ENCODE measurements around the gene MAMLD1. TPM values are rescaled to one million over a fixed set of nuclear protein-coding genes. Genes with fewer than 3 reads are reported as not detected.

Gene MAMLD1
- total RNA-seq, 4 donors from 2014 or later: 0.20 to 1.2 (median 0.95) TPM; not detected in 1

GRCh38 chrX:150421816-150422215 lies 58.7 kb downstream of the MAMLD1 start:
- DNase-seq: no peak
- intact Hi-C loops (cut with DNase I; ENCODE audit: low total_unique reads) (no loop called here), in situ Hi-C loops (cut with MboI; ENCODE audit: low pct_ligation_motif_present in 1 of 4, low pct_unique_long_range_greater_than_20kb in 1 of 4, low sequenced_read_pairs in 3 of 4) (no loop called here)
- Histone ChIP-seq H3K36me3 (no peaks in the 10 kb centered on the region), H3K9me3 (no peaks in the 10 kb centered on the region), H3K27me3 (no peaks in the 10 kb centered on the region), H3K27ac (no peak overlapping the region), H3K4me3 (no peak overlapping the region), H3K4me1 (no peaks in the 10 kb centered on the region)
- TF ChIP-seq POLR2A (IDR thresholded peaks at IDR 0.05) (no peak), EP300 (IDR thresholded peaks at IDR 0.05; ENCODE audit: low read depth) (no peak), CTCF (IDR thresholded peaks at IDR 0.05) (no peak), POLR2AphosphoS5 (IDR thresholded peaks at IDR 0.05) (no peak)
- WGBS, 2 donors (ENCODE audit: low coverage in 1 of 2): 75% methylated on average over 8 of the region's 8 CpGs; no CpG with 5 or more reads in 1 of the 2 donors

DNA sequence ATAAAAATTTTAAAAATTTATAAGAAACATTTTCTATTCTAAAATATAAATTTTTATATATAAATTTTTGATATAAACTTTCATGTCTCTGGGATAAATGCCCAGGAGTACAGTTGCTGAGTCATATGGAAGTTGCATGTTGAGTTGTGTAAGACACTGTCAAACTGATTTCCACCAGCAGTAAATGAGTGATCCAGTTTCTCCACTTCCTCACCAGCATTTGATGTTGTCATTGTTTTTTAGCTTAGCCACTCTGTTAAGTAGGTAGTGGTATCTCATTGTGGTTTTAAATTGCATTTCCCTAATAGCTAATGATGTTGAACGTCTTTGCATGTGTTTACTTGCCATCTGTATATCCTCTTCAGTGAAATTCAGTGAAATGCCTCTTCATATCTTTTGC lies 66.5 kb downstream of the MAMLD1 start:
- TF ChIP-seq POLR2A (IDR thresholded peaks at IDR 0.05) (no peak), EP300 (IDR thresholded peaks at IDR 0.05; ENCODE audit: low read depth) (no peak), CTCF (IDR thresholded peaks at IDR 0.05) (no peak), POLR2AphosphoS5 (IDR thresholded peaks at IDR 0.05) (no peak)
- WGBS, 2 donors (ENCODE audit: low coverage in 1 of 2): 52 to 67% methylated on average over 1 of the region's 1 CpG
- in situ Hi-C loops (cut with MboI; ENCODE audit: low pct_ligation_motif_present in 1 of 4, low pct_unique_long_range_greater_than_20kb in 1 of 4, low sequenced_read_pairs in 3 of 4): no loop called here
- Histone ChIP-seq H3K27ac (no peak overlapping the region), H3K36me3 (no peaks in the 10 kb centered on the region), H3K27me3 (no peaks in the 10 kb centered on the region), H3K4me3 (no peak overlapping the region), H3K4me1 (no peaks in the 10 kb centered on the region), H3K9me3 (no peaks in the 10 kb centered on the region)
- DNase-seq: no peak
- intact Hi-C loops (cut with DNase I; ENCODE audit: low total_unique reads): no loop called here

DNA sequence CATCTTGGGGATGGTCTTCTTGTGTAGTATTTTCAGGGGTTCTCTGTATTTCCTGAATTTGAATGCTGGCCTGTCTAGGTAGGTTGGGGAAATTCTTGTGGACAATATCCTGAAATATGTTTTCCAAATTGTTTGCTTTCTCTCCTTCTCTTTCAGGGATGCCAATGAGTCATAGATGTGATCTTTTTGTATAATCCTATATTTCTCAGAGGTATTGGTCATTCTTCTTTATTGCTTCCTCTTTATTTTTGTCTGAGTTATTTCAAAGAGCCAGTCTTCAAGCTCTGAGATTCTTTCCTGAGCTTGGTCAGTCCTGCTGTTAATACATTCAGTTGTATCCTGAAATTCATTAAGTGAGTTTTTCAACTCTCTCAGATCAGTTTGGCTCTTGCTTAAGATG lies 73.1 kb downstream of the MAMLD1 start:
- Histone ChIP-seq H3K27me3 (no peaks in the 10 kb centered on the region), H3K27ac (no peak overlapping the region), H3K4me3 (no peak overlapping the region), H3K36me3 (no peaks in the 10 kb centered on the region), H3K4me1 (no peaks in the 10 kb centered on the region), H3K9me3 (no peaks in the 10 kb centered on the region)
- TF ChIP-seq POLR2A (IDR thresholded peaks at IDR 0.05): no peak
- TF ChIP-seq POLR2AphosphoS5 (IDR thresholded peaks at IDR 0.05): no peak
- no peak for TF ChIP-seq EP300 (IDR thresholded peaks at IDR 0.05; ENCODE audit: low read depth)
- intact Hi-C loops (cut with DNase I; ENCODE audit: low total_unique reads): no loop called here
- no peak for DNase-seq
- in situ Hi-C loops (cut with MboI; ENCODE audit: low pct_ligation_motif_present in 1 of 4, low pct_unique_long_range_greater_than_20kb in 1 of 4, low sequenced_read_pairs in 3 of 4): no loop called here

GRCh38 chrX:150438165-150438564 lies 75.0 kb downstream of the MAMLD1 start:
- in situ Hi-C loops (cut with MboI; ENCODE audit: low pct_ligation_motif_present in 1 of 4, low pct_unique_long_range_greater_than_20kb in 1 of 4, low sequenced_read_pairs in 3 of 4): no loop called here

More at GRCh38 chrX:150438165-150438564, 75.0 kb downstream of the MAMLD1 start:
- DNase-seq: no peak
- Histone ChIP-seq H3K27me3 (no peaks in the 10 kb centered on the region), H3K4me3 (no peak overlapping the region), H3K36me3 (no peaks in the 10 kb centered on the region), H3K9me3 (no peaks in the 10 kb centered on the region), H3K4me1 (no peaks in the 10 kb centered on the region), H3K27ac (no peak overlapping the region)
- 59 to 65% methylated on average over 2 of the region's 2 CpGs for WGBS, 2 donors (ENCODE audit: low coverage in 1 of 2)
- no peak for TF ChIP-seq POLR2AphosphoS5 (IDR thresholded peaks at IDR 0.05)
- TF ChIP-seq EP300 (IDR thresholded peaks at IDR 0.05; ENCODE audit: low read depth): no peak
- no peak for TF ChIP-seq POLR2A (IDR thresholded peaks at IDR 0.05)
- no peak for TF ChIP-seq CTCF (IDR thresholded peaks at IDR 0.05)
- intact Hi-C loops (cut with DNase I; ENCODE audit: low total_unique reads): no loop called here

Data from transverse colon (tissue), 4 donors.